ENCODE measurements around the gene FSCN2. TPM values are rescaled to one million over a fixed set of nuclear protein-coding genes. Genes with fewer than 3 reads are reported as not detected.

Gene FSCN2
- total and polyA plus RNA-seq, 2 experiments from 2014 or later: 0.13 to 1.6 TPM

DNA sequence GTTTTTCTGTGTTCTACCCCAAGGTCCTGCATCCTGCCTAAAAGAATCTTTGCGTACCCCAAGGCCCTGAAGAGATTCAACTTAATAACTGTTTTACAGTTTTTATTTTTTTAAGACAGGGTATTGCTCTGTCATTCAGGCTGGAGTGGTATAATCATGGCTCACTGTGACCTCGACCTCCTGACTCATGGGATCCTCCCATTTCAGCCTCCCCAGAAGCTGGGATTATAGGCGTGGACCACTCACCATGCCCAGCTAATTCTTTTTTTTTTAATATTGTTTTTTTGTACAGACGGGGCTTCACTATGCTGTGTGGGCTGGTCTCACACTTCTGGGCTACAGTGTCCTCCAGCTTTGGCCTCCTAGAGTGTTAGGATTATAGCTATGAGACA, 33.3 kb downstream of the FSCN2 start (continued):
- TF ChIP-seq, protein P1, sequence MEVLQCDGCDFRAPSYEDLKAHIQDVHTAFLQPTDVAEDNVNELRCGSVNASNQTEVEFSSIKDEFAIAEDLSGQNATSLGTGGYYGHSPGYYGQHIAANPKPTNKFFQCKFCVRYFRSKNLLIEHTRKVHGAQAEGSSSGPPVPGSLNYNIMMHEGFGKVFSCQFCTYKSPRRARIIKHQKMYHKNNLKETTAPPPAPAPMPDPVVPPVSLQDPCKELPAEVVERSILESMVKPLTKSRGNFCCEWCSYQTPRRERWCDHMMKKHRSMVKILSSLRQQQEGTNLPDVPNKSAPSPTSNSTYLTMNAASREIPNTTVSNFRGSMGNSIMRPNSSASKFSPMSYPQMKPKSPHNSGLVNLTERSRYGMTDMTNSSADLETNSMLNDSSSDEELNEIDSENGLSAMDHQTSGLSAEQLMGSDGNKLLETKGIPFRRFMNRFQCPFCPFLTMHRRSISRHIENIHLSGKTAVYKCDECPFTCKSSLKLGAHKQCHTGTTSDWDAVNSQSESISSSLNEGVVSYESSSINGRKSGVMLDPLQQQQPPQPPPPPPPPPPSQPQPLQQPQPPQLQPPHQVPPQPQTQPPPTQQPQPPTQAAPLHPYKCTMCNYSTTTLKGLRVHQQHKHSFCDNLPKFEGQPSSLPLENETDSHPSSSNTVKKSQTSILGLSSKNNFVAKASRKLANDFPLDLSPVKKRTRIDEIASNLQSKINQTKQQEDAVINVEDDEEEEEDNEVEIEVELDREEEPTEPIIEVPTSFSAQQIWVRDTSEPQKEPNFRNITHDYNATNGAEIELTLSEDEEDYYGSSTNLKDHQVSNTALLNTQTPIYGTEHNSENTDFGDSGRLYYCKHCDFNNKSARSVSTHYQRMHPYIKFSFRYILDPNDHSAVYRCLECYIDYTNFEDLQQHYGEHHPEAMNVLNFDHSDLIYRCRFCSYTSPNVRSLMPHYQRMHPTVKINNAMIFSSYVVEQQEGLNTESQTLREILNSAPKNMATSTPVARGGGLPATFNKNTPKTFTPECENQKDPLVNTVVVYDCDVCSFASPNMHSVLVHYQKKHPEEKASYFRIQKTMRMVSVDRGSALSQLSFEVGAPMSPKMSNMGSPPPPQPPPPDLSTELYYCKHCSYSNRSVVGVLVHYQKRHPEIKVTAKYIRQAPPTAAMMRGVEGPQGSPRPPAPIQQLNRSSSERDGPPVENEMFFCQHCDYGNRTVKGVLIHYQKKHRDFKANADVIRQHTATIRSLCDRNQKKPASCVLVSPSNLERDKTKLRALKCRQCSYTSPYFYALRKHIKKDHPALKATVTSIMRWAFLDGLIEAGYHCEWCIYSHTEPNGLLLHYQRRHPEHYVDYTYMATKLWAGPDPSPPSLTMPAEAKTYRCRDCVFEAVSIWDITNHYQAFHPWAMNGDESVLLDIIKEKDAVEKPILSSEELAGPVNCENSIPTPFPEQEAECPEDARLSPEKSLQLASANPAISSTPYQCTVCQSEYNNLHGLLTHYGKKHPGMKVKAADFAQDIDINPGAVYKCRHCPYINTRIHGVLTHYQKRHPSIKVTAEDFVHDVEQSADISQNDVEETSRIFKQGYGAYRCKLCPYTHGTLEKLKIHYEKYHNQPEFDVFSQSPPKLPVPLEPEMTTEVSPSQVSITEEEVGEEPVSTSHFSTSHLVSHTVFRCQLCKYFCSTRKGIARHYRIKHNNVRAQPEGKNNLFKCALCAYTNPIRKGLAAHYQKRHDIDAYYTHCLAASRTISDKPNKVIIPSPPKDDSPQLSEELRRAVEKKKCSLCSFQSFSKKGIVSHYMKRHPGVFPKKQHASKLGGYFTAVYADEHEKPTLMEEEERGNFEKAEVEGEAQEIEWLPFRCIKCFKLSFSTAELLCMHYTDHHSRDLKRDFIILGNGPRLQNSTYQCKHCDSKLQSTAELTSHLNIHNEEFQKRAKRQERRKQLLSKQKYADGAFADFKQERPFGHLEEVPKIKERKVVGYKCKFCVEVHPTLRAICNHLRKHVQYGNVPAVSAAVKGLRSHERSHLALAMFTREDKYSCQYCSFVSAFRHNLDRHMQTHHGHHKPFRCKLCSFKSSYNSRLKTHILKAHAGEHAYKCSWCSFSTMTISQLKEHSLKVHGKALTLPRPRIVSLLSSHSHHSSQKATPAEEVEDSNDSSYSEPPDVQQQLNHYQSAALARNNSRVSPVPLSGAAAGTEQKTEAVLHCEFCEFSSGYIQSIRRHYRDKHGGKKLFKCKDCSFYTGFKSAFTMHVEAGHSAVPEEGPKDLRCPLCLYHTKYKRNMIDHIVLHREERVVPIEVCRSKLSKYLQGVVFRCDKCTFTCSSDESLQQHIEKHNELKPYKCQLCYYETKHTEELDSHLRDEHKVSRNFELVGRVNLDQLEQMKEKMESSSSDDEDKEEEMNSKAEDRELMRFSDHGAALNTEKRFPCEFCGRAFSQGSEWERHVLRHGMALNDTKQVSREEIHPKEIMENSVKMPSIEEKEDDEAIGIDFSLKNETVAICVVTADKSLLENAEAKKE (CRISPR knock-in tag; IDR thresholded peaks at IDR 0.05): no peak
- TF ChIP-seq JUNB (IDR thresholded peaks at IDR 0.05; ENCODE audit: unreplicated experiment): no peak

DNA sequence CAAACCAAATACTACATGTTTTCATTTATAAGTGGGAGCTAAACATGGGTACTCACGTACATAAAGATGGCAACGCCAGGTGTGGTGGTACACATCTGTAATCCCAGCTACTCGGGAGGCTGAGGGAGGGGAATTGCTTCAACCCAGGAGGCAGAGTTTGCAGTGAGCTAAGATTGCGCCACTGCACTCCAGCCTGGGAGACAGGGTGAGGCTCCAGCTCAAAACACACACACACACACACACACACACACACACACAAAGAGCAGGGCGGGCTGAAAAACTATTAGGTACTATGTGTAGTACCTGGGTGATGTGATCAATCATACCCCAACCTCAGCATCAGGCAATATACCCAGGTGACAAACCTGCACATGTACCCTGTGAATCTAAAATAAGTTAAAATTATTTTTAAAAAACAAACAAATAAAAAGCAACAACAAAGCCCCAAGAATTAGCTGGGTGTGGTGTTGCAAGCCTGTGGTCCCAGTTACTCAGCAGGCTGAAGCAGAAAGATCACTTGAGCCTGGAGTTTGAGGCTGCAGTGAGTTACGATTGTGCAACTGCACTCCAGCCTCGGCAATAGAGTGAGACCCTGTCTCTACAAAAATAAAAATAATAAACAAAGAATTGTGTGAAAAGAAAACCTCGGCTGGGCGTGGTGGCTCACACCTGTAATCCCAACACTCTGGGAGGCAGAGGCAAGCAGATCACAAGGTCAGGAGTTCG, 35.8 kb downstream of the FSCN2 start:
- Histone ChIP-seq H3K4me2 (no peak overlapping the region), H3K36me3 (ENCODE audit: insufficient read depth) (peaks cover 23% of the 10 kb centered on the region), H4K20me1 (replicated peaks; ENCODE audit: insufficient read depth) (peaks cover 8% of the 10 kb centered on the region), H3F3A (replicated peaks; ENCODE audit: low read depth) (no peaks in the 10 kb centered on the region; the same call in 1 of the 2 replicates), H3K4me3 (no peak overlapping the region), H3K4me1 (ENCODE audit: insufficient read depth) (no peaks in the 10 kb centered on the region), H2AFZ (no peak overlapping the region), H3K27ac (ENCODE audit: low read depth) (no peak overlapping the region), H3K9me2 (ENCODE audit: insufficient read depth) (no peaks in the 10 kb centered on the region), H3K79me2 (replicated peaks; ENCODE audit: insufficient read depth) (no peaks in the 10 kb centered on the region), H3K27me3 (ENCODE audit: insufficient read depth) (no peaks in the 10 kb centered on the region)
- DNase-seq (ENCODE audit: low spot score) (no peak), ATAC-seq (no peak)
- no peaks in the 10 kb centered on the region for H3K4me1 Mint-ChIP-seq
- no peak overlapping the region for H3K27ac Mint-ChIP-seq
- H3K4me3 Mint-ChIP-seq: no peak overlapping the region
- peaks cover 8% of the 10 kb centered on the region for H3K27me3 Mint-ChIP-seq (ENCODE audit: insufficient read depth, low read depth, poor library complexity)
- H3K9me3 Mint-ChIP-seq: no peaks in the 10 kb centered on the region
- H3K36me3 Mint-ChIP-seq (ENCODE audit: low read depth): peaks cover 83% of the 10 kb centered on the region
- TF ChIP-seq NANOG (IDR thresholded peaks at IDR 0.05; ENCODE audit: borderline replicate concordance): no peak
- TF ChIP-seq EZH2 (IDR thresholded peaks at IDR 0.05; ENCODE audit: low read depth, unreplicated experiment): no peak
- no peak for TF ChIP-seq ZNF331 (CRISPR knock-in tag; IDR thresholded peaks at IDR 0.05; ENCODE audit: low read depth)
- TF ChIP-seq POLR2AphosphoS5 (IDR thresholded peaks at IDR 0.05; ENCODE audit: low read depth): no peak
- no peak for TF ChIP-seq ETS1 (IDR thresholded peaks at IDR 0.05)
- TF ChIP-seq CREB1 (CRISPR knock-in tag; IDR thresholded peaks at IDR 0.05; ENCODE audit: low read depth): no peak
- no peak for TF ChIP-seq CTCF (conservative IDR thresholded peaks at IDR 0.05; ENCODE audit: low read depth in 2 of 2)
- TF ChIP-seq ZNF114 (CRISPR knock-in tag; IDR thresholded peaks at IDR 0.05): no peak
- TF ChIP-seq STAT1 (IDR thresholded peaks at IDR 0.05; ENCODE audit: unreplicated experiment): no peak
- TF ChIP-seq EZH2phosphoT487 (IDR thresholded peaks at IDR 0.05; ENCODE audit: unreplicated experiment): no peak
- TF ChIP-seq JUNB (IDR thresholded peaks at IDR 0.05; ENCODE audit: unreplicated experiment): no peak
